ENCODE measurements around the gene PLEKHS1.

The PLEKHS1 gene

DNA sequence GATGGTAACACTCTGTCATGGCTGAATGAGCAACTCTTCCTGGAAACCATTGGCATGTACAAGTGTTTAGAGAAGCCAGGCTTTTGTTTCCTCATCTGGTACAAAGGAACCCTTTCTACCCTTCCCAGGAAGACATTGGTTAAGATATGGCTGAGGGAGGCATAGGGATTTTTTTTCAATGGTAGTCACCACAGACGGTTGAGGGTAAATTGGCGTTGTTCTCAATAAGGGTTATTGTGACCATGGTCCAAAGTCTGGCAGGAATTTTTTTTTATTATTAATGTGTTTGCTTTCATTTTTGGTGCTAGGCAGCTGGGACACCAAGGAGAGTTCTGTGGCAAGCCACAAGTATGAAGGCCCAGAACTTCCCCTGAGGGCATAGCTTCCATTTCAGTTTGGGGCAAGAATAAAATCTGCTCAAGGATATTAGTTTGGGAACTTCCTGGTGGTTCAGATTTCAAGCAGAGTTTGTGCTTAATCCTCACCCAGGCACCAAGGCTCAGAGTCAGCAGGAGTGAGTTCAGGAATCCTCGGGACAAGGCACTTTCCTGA is at the start of gene PLEKHS1:
PLEKHS1 (plus strand) TSS at position 502 of the 552 bp plus-strand sequence. CDS start 3,596 bp downstream, outside the sequence.
- TF ChIP-seq CTCF (conservative IDR thresholded peaks at IDR 0.05), result no peak
- peak within 1 kb of the TSS; percentile 85 for H3K27ac ChIP-seq

- TF ChIP-seq CTCF (conservative IDR thresholded peaks at IDR 0.05), result peak; percentile 74
- no peak overlapping the region for H3K27ac ChIP-seq
Observed at GRCh38 chr10:113704637-113705343, 46.7 kb upstream of the PLEKHS1 start.

- peak; percentile 29; the same call in 1 of the 2 replicates for TF ChIP-seq CTCF (conservative IDR thresholded peaks at IDR 0.05)
- H3K27ac ChIP-seq, result peak overlapping the region; percentile 46; the same call in 1 of the 2 replicates
Observed at GRCh38 chr10:113705344-113705652, 46.2 kb upstream of the PLEKHS1 start.

DNA sequence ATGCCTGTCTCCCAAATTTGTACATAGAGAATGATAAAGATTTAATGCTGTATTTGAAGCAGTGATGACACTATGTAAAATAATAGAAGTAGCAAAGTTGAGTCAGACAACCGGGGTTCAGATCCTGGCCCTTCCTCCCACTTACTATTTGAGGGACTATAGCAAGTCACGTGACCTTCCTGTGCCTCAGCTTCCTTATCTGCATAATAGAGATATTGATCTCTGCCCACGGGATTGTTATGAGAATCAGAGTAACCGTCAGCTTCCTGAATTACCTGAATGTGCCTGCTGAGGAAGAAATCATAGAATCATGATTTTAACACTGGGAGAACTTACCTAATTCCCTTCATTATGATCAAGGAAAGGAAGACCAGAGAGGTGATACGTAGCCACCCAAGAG is 44.9 kb upstream of the PLEKHS1 start:
- peak overlapping the region; percentile 46; the same call in 1 of the 2 replicates for H3K27ac ChIP-seq
- no peak for TF ChIP-seq CTCF (conservative IDR thresholded peaks at IDR 0.05)

GRCh38 chr10:113708640-113709039 is 42.8 kb upstream of the PLEKHS1 start:
- no peak for TF ChIP-seq CTCF (conservative IDR thresholded peaks at IDR 0.05)
- H3K27ac ChIP-seq, result no peak overlapping the region

- TF ChIP-seq CTCF (conservative IDR thresholded peaks at IDR 0.05), result no peak
- no peak overlapping the region for H3K27ac ChIP-seq
Observed at GRCh38 chr10:113709221-113709838, 42.2 kb upstream of the PLEKHS1 start.

DNA sequence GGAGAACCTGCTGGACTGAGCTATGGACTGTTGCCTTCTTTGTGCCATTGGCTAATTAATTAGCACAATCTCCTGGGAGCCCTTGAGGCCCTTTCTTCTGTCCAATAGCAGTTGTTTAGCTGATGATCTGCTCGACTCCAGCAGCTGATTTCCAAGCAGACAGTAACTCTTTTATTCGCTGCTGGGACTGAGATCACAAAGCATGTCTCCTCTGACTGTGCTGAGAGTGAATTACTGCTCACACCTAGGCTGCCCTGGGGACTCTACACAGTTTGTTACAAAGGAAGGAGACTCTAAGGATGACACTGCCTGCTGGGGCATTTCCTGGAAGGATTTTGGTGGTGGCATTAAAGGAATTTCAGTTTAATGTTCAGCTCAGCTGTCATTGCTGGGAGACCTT is 40.3 kb upstream of the PLEKHS1 start:
- no peak for TF ChIP-seq CTCF (conservative IDR thresholded peaks at IDR 0.05)
- H3K27ac ChIP-seq, result no peak overlapping the region

All from VCaP (cell line).